22Rv1 (cell line): ENCODE measurements around the gene ZBTB7C.

Experiments used
- CTCF ChIP-seq: fragments of 450-650 bp; IDR thresholded peaks from 2 replicates; pipeline ENCODE4 v1.5.1; 2017; ENCODE audit warnings: mild to moderate bottlenecking
- ZFX ChIP-seq: fragments of 450-650 bp; IDR thresholded peaks from 2 replicates; pipeline ENCODE4 v1.6.1; 2017; ENCODE audit warnings: antibody characterized with exemption, borderline replicate concordance

GRCh38 chr18:48137374-48138081 is 271.7 kb downstream of the ZBTB7C start:
- TF ChIP-seq CTCF (no peak), ZFX (no peak)
